ENCODE data around the gene NKPD1. TPM values are rescaled to one million over a fixed set of nuclear protein-coding genes. Genes with fewer than 3 reads are reported as not detected.

Gene NKPD1
- total RNA-seq, 1 experiment from 2014 or later, result 0.64 TPM

DNA sequence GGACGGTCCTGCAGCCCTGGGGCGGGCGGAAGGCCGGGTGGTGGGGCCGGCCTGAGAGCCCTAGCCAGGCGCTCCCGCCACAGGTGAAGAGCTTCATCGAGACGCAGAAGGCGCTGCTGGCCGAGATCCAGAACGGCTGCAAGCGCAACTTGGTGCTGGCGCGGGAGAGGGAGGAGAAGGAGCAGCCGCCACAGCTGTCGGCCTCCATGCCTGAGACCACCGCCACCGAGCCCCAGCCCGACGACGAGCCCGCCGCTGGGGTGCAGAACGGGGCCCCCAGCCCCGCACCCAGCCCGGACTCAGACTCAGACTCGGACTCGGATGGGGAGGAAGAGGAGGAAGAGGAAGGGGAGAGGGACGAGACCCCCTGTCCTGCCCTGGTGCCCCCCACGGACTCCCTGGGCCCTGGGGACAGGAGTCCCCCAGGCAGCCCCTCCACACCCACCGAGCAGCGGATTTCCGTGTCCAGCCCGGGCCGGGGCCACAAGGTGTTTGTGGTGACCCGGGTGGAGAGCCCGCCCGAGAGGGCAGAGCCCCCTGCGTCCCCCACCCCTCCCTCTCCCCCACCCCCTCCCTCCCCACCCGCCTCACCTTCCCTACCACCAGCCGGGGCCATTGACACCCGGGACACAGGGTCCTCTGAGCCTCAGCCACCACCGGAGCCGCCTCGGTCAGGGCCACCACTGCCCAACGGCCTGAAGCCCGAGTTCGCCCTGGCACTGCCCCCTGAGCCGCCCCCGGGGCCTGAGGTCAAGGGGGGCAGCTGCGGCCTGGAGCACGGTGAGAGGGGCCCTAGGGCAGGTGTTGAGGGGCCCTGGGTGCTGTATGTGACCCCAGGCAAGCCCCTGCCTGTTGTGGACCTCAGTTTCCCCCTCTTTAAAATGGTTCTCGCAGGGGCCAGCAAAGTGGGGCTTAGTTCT is 15.3 kb downstream of the NKPD1 start:
- intact Hi-C loops (cut with micrococcal nuclease; ENCODE audit: unreplicated experiment), result no loop called here
- CTCF ChIA-PET, result no interaction called here
- Mint-ChIP-seq H3K36me3 (ENCODE audit: insufficient read depth, unreplicated experiment) (peaks cover 26% of the 10 kb centered on the region), H3K27me3 (ENCODE audit: unreplicated experiment) (no peaks in the 10 kb centered on the region), H3K4me3 (ENCODE audit: low read depth, unreplicated experiment) (no peak overlapping the region), H3K4me1 (ENCODE audit: low read depth, unreplicated experiment) (no peaks in the 10 kb centered on the region), H3K9me3 (ENCODE audit: low read depth, unreplicated experiment) (no peaks in the 10 kb centered on the region), H3K27ac (ENCODE audit: unreplicated experiment) (no peak overlapping the region)
- no TSS peak for BruUV-seq (replicated peaks)
- no peak for DNase-seq
- TF ChIP-seq, protein P1, sequence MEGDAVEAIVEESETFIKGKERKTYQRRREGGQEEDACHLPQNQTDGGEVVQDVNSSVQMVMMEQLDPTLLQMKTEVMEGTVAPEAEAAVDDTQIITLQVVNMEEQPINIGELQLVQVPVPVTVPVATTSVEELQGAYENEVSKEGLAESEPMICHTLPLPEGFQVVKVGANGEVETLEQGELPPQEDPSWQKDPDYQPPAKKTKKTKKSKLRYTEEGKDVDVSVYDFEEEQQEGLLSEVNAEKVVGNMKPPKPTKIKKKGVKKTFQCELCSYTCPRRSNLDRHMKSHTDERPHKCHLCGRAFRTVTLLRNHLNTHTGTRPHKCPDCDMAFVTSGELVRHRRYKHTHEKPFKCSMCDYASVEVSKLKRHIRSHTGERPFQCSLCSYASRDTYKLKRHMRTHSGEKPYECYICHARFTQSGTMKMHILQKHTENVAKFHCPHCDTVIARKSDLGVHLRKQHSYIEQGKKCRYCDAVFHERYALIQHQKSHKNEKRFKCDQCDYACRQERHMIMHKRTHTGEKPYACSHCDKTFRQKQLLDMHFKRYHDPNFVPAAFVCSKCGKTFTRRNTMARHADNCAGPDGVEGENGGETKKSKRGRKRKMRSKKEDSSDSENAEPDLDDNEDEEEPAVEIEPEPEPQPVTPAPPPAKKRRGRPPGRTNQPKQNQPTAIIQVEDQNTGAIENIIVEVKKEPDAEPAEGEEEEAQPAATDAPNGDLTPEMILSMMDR (IDR thresholded peaks at IDR 0.05; ENCODE audit: unreplicated experiment), result no peak

DNA sequence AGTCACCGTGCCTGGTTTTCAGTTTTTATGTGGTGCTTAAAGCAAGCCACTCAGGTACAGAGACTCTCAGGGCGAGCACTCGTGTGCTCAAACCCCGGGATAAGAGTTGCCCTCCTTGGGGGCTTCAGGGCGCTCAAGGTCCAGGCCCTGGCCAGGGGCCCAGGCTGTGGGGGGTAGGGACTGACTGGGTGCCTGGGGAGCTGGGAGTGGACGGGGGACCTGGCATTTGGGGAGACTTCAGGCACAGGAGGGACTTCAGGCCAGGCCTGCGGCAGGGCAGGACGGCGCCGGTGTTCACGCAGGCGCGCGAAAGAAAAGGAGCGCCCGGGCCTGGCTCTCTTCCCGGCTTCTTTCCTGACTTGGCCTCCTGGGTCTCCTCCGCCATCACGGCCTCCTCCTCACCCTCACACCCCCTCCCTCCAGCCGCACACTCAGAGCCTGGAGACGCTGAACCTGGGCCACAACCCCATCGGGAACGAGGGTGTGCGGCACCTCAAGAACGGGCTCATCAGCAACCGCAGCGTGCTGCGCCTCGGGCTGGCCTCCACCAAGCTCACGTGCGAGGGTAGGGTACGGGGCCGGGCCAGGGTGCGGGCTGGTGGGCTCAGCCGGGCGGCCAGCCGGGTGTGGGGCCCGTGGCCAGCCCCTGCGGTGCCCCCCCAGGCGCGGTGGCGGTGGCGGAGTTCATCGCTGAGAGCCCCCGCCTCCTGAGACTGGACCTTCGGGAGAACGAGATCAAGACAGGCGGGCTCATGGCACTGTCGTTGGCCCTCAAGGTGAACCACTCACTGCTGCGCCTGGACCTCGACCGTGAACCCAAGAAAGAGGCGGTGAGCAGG is 16.1 kb downstream of the NKPD1 start:
- CTCF ChIA-PET, result no interaction called here
- no peaks in the 10 kb centered on the region for H3K4me1 Mint-ChIP-seq (ENCODE audit: low read depth, unreplicated experiment)
- H3K27me3 Mint-ChIP-seq (ENCODE audit: unreplicated experiment), result no peaks in the 10 kb centered on the region
- TF ChIP-seq, protein P1 (IDR thresholded peaks at IDR 0.05; ENCODE audit: unreplicated experiment), result no peak
- intact Hi-C loops (cut with micrococcal nuclease; ENCODE audit: unreplicated experiment), result no loop called here
- H3K27ac Mint-ChIP-seq (ENCODE audit: unreplicated experiment), result no peak overlapping the region
- no peak for DNase-seq
- BruUV-seq (replicated peaks), result no TSS peak
- H3K36me3 Mint-ChIP-seq (ENCODE audit: insufficient read depth, unreplicated experiment), result peaks cover 33% of the 10 kb centered on the region
- no peaks in the 10 kb centered on the region for H3K9me3 Mint-ChIP-seq (ENCODE audit: low read depth, unreplicated experiment)
- H3K4me3 Mint-ChIP-seq (ENCODE audit: low read depth, unreplicated experiment), result no peak overlapping the region

DNA sequence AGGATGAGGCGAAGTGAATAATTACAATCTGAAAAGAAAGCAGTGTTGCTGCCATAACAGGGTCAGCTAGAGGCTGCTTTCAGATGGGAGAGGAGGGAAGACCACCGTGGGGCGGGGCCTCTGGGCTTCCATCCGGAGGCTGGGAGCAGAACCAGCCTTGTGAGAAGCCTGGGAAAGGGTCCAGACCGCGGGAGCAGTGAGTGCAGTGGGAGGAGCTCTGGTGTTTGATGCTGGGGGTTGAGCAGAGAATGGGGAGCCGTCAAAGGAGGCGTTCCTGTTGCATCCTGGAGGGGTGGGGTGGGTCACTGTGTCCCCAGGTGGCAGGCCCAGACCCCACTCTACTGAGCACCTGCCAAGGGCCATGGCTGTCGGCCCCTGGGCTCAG is 18.1 kb downstream of the NKPD1 start:
- TF ChIP-seq, protein P1 (IDR thresholded peaks at IDR 0.05; ENCODE audit: unreplicated experiment), result no peak
- Mint-ChIP-seq H3K27me3 (ENCODE audit: unreplicated experiment) (no peaks in the 10 kb centered on the region), H3K9me3 (ENCODE audit: low read depth, unreplicated experiment) (no peaks in the 10 kb centered on the region), H3K27ac (ENCODE audit: unreplicated experiment) (no peak overlapping the region), H3K36me3 (ENCODE audit: insufficient read depth, unreplicated experiment) (peaks cover 41% of the 10 kb centered on the region), H3K4me3 (ENCODE audit: low read depth, unreplicated experiment) (no peak overlapping the region), H3K4me1 (ENCODE audit: low read depth, unreplicated experiment) (no peaks in the 10 kb centered on the region)
- BruUV-seq (replicated peaks), result no TSS peak
- no peak for DNase-seq
- intact Hi-C loops (cut with micrococcal nuclease; ENCODE audit: unreplicated experiment), result no loop called here
- CTCF ChIA-PET, result no interaction called here

DNA sequence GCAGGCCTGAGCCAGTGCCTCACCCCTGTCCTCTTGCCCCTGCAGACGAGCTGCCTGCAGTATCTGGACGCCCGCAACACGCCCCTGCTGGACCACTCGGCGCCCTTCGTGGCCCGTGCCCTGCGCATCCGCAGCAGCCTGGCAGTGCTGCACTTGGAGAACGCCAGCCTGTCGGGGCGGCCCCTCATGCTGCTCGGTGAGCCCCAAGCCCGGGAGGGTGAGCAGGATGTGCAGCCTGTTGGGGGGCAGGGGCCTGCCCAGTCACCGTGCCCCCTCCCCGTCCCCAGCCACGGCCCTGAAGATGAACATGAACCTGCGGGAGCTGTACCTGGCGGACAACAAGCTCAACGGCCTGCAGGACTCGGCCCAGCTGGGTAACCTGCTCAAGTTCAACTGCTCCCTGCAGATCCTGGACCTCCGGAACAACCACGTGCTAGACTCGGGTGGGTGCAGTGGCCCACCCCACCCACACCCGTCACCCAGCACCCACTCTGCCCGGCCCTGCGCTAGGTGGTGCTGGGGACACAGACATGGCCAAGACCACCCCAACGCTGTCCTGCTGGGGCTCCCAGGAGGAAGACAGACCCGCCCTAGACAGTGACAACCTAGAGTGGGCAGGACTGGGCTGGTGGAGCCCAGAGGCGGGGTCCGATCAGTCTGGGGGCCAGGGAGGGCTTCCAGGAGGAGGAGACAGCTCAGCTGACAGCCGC is 18.6 kb downstream of the NKPD1 start:
- H3K9me3 Mint-ChIP-seq (ENCODE audit: low read depth, unreplicated experiment), result no peaks in the 10 kb centered on the region
- H3K4me1 Mint-ChIP-seq (ENCODE audit: low read depth, unreplicated experiment), result no peaks in the 10 kb centered on the region
- BruUV-seq (replicated peaks), result no TSS peak
- no peak for DNase-seq
- TF ChIP-seq, protein P1 (IDR thresholded peaks at IDR 0.05; ENCODE audit: unreplicated experiment), result no peak
- intact Hi-C loops (cut with micrococcal nuclease; ENCODE audit: unreplicated experiment), result no loop called here
- peaks cover 36% of the 10 kb centered on the region for H3K36me3 Mint-ChIP-seq (ENCODE audit: insufficient read depth, unreplicated experiment)
- no peak overlapping the region for H3K4me3 Mint-ChIP-seq (ENCODE audit: low read depth, unreplicated experiment)
- no peaks in the 10 kb centered on the region for H3K27me3 Mint-ChIP-seq (ENCODE audit: unreplicated experiment)
- H3K27ac Mint-ChIP-seq (ENCODE audit: unreplicated experiment), result no peak overlapping the region
- CTCF ChIA-PET, result no interaction called here

All from Calu3 (cell line).